GM19025 (cell line): ENCODE data around the gene DAPK2.
"Not testable (repeated sequence)": the region's sequence is repeated elsewhere in the genome, so short reads cannot be mapped to it uniquely, and the experiment has no call there.

Source experiments
- ATAC-seq: cut with Tn5 transposase; IDR thresholded peaks from one replicate; pipeline ENCODE4 v1.9.1; 2021; ENCODE audit warnings: mild to moderate bottlenecking, low read depth, moderate library complexity; ENCODE audit not compliant: unreplicated experiment

Gene DAPK2

DNA sequence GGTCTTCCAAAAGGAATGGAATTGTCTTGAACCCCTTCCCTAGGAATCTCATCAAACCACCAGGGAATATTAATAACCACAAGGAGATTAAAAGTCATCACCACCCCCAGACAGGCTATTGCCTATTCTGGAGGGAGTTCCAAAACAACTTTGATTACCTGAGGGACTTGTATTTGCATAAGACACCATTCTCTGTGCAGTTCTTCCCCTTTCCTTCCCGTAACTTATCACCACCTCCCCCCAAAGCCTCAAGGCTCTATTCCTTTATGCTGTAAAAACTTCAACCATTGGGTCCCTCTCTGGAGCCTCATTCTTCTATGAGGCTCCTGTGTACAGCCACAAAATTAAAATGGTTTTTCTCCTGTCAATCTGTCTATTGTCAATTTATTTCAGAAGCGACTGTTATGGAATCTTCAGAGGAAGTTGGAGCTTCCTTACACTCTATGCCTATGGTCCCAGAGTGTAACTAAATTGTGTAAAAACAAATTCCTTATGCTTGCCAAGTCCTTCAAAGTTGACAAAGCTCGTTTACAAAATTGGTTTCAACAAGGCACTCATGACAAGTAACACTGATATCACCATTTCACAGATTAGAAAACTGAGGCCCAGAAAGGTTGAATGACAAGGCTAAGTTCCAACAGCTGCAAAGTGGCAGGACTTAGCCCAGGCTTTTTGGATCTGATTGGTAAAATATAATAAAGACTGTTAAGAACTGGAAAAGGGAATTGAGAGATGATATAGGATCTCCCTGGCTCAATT, 144.2 kb downstream of the DAPK2 start:
- no peak for ATAC-seq

DNA sequence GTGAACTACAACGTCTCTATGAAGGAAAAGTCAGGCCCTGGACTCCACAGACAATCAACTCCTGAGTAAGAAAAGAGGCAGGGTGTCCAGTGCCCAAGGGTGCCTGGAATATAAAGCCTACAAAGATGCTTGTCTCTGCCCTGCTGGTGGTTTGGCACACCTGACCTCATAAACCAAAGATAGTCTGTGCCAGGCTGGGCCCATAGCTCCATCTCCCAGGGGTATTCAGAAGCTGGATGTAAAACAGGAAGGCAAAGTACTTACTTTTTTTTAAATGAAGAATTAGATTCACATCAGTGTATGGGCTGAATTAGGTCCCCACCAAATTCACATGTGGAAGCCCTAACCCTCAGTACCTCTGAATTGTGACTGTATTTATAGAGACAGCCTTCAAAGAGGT, 146.0 kb downstream of the DAPK2 start:
- ATAC-seq = no peak

DNA sequence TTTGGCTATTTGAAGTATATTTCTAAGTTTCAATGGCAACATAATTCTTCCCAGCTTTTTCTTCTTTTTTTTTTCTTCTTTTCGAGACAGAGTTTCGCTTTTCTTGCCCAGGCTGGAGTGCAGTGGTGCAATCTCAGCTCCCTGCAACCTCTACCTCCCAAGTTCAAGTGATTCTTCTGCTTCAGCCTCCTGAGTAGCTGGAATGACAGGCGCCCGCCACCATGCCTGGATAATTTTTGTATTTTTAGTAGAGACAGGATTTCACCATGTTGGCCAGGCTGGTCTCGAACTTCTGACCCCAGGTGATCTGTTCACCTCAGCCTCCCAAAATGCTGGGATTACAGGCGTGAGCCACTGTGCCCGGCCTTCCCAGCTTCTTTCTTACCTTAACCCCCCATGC, 146.7 kb downstream of the DAPK2 start:
- ATAC-seq = not testable (repeated sequence)

DNA sequence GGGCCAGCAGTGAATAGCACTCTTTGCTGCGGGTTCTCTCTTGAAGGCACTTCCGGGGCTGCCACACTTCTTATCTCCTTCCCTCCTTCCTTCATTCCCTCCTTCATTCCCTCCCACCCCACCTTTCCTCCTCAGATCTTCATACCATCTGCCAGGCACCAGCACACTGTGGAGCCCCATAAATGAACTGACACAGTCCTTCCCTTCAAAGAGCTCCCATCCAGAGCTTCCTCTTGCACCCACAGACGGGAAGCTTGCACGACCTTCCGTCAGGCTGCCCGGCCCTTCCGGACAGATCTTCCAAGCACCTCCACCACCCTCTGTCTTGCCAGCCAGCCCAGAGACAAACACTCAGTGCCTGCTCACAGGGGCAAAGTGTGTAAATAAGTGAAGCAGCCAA, 147.1 kb downstream of the DAPK2 start:
- no peak for ATAC-seq

DNA sequence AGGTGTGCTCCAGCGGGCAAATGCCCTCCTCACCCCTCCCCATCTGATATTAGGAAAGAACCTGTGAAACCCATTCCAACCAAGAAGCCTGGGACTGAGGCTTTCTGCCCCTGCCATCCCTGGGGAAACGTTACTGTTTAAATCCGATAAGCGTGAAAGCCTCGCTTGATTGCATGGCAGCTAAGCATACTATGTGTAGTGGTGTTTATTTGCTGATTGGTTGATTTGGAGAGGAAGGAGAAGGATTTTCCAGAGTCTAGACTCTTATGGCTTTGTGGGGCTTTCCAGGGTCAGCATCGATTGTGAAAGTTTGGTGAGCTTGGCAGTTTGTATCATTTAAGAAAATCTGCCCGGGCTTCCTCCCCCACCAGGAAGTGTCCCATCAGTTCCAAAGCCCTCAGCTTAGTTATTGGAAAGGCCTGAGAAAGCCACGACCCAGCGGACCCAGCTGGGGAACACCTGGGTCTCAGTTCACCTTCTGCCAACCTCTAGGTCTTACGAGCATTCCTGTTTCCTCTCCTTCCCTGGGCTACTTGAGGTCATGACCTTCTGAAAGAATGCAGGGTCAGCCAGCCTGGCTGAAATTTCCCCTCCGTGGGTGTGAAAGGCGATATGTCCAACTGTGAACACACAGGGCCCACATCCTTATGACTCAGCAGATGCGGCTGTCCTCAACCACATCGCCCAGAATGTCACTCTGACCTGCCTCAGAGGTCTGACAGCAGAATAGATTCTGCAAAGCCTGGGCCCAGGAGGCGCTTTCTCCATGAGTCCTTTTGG, 149.8 kb downstream of the DAPK2 start:
- peak; percentile 80 for ATAC-seq

DNA sequence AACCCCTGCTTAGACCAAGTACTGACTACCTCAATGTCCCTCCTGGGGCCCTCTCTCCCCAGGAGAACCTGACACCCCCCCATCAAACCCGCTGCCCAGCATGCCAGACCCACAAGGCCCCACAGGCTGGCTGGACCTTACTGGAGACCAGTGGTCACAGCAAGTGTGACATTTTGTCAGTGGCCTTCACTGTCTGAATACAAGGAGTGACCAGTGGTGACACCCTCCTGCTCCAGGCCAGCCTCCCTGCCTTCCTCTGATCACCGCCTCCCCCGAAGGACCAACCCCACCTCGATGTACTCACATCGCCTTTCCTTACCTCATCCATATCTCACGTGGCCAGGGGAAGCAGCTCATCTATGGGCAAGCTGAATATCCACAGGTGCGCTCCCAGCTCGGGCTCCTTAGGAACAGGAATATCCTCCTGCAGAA, 150.5 kb downstream of the DAPK2 start:
- ATAC-seq = no peak

DNA sequence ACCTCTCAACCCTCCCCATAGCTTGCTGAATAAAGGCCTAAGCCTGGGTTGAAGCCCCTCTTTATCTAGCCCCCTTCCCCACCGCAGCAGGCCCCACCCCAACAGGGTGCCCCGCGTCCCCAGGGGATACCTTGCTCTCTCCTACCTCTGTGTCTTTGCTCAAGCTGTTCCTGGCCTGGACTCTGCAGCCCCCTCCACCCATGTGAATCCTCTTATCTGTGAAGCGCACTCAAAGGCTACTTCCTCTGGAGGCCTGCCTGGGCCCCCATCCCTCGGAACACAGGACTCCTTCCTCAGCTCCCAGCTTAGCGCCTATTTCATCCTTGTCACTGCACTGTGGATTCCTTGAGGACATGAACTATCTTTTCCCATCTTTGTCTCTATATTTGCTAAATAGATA, 151.1 kb downstream of the DAPK2 start:
- no peak for ATAC-seq

DNA sequence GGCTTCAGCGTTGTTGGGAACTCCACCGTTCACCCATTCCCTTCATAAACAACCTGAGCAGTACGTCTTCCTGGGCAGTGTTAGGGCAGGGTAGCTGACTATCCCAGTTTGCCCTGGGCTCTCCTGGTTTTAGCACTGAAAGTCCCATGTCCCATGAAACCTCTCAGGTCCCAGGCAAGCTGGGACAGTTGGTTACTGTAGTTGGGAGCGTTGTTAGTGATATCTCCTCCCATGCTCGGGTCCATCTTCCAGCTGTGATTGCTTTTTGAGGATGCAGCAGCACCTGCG, 151.7 kb downstream of the DAPK2 start:
- no peak for ATAC-seq

DNA sequence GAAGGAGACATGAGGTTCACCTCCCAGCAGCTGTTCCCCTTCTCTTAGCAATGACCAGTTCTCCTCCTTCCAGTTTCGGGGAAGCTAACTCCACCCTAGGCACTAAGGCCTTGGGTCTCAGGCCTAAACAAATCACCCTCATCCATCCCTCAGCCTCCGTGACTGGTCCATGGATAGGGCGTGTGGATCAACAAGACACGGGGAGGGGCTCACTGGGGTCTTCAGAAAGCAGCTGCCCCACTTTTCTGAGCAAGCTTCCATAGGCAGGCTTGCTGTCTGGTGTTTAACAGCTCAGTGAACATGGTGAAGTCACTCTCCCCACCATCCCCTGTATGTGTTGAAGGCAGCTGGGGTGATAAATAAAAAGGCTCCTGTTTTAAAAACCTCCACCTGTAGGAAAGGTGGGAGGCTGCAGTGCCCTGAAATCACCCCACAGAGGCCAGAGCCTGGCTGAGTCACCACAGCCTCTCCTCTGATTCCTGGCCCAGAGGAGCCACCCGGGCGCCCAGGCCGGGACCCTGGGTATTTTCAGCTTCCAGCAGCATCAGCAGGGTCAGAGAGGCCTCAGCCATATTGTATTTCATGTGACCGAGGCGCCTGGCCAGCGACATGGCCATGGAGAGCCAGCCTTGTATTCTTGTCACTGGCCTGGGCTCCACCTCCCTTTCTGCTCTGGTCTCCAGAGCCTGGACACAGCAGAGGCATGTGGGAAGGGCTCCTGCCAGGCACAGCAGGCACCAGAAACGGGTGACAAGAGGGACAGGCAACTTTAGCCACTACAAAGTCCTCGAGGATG, 152.2 kb downstream of the DAPK2 start:
- ATAC-seq = no peak

DNA sequence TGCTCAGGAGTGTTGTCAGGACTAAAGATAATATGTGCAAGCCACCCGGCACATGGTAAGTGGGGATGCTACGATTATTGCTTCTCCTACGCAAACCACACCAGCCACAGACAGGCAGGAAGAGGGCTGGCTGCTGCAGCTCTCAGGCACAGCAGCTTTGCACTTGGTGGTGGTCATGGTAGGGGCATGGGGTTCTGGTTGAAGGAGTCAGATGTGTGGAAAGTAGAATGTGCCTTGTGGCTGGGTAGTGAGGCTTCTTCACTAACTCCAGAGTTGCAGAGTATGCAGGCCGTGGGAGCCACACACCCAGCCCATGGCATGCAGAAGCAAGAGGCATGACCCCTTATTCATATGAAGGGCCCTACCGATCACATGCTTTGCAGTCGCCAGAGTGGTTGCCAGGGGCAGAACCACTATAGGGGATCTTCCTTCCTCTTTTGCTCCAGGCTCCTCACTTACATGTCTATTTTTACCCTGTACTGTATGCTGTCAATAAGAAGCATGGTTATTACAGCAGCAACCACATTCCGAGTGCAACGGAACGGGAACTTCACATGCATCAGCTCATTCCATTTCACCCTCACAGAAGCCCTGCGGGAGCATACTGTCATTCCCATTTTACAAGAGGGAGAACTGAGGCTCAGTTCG, 153.4 kb downstream of the DAPK2 start:
- ATAC-seq = no peak

DNA sequence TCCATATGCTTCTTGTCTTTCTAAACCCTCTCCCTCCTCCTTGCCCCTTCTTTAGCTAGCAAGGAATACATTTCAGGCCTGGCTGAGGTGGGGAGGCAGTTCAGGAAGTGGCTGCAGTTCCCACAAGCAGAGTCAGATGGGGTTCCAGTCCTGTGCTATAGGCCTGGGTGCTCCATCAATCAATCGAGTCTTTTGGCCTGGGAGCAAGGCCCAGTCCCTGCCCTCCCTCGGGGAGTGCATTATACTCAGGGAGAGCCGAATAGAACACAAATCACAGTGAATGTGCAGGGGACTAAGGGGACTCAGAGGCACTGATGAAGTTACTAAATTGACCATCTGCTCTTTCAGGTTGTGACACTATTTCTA, 154.5 kb downstream of the DAPK2 start:
- ATAC-seq = no peak

DNA sequence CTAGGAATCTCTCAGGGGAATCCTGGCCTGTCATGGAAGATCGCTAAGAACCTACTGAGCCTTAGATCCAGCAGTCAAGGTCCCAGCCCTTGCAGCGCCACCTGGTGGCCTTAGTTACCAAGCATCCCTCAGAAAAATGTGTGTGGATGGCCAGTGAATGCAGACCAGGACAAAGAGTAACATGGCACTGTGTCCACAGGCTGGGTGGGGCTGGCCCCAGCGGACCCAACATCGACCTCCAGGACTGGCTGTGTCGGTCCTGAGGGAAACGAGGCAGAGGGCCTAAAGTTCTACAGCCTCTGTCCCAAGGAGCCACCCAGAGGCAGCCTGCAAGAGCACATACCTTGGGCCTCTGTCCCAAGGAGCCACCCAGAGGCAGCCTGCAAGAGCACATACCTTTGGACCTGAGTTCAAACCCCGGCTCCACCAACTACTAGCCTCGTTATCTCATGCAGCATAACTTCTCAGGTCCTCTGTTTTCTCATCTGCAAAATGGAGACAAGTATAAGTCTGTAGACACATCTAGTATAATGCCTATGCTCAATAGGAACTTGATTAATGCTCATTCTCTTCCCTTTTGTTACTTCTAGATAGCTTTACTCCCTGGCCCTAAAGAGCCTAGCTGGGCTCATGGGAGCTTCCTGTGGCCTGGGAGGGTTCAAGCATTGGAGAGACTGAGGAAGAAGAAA, 155.1 kb downstream of the DAPK2 start:
- no peak for ATAC-seq

DNA sequence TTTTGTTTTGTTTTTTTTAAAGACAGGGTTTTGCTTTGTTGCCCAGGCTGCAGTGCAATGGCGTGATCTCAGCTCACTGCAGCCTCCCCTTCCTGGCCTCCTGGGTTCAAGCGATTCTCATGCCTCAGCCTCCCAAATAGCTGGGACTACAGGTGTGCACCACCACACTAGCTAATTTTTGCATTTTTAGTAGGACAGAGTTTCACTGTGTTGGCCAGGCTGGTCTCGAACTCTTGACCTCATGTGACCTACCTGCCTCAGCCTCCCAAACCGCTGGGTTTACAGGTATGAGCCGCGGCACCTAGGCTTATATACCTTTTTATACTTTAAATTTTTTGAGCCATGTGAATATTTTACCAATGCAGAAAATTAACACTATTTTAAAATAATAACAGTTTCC, 155.7 kb downstream of the DAPK2 start:
- no peak for ATAC-seq

DNA sequence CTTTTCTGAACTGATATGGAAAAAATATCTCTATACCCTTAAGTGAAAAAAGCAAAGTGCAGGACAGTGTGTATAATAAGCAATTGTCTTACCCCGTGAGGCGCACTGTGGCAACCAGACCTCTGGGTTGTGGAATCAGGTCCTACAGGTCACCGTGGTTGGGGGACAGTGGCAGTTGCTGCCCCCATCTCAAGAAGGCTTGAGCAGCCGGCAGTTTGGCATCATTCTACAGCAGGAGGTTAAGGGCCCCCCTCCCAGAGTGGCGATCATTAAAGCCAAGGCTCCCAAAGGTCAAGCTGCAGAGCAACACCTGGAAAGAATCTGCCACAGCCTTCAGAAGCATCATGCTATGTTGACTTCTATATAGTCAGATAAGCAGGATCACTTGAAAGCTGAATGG, 156.5 kb downstream of the DAPK2 start:
- ATAC-seq = no peak

DNA sequence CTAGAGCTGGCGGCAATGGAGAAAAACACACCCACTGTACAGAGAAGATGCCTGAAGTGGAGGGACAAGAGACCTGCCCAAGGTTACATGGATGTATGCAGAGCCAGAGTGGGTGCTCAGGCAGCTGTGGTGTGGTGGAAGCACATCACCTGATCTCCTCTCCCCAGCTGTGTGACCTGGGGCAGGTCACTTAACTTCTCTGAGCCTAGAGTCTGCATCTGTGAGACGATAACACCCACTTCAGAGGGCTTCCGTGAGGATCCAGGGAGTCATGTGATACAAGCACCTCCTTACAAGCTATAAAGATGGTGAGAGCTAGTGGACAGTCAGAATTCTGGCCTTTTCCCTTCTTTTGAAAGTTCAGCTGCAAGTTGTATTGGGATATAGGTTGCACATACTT, 157.5 kb downstream of the DAPK2 start:
- ATAC-seq = no peak

DNA sequence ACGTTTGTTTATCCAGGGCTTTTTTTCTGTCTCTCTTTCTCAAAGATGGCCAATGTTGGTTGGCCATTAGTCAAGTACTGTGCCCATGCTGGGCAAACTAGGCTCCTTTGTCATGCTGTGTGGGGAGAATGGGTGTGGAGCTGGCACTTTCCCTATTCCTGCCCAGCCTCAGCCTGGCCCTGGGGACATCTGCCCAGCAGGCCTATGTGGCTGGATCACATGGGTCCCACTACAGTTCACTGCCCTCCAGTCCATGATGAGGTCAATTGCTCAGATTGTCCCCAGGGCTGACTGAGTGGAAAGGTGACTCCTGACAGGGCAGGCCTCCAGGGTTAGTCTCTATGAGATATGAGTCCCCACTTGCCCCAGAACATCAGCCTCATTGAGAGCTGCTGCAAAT, 158.1 kb downstream of the DAPK2 start:
- no peak for ATAC-seq

DNA sequence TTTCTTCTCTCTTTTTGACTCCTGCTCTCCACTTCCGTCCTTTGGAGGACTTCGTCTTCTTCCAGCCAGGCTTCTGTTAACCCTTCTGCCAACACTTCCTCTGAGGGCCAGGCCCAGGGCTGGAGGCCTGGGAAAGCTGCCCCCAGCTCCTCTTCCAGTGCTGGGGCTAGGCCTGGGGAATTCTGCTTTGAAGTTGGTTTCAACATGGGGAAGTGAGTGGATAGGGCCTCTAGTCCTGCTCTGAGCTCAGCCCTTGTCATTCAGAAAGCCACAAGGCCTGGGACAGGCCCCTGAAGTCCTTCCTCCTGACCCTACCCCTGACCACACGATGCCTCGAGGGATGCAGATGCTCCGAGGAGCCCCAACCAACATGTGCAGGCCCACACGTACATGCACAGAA, 158.7 kb downstream of the DAPK2 start:
- ATAC-seq = no peak

DNA sequence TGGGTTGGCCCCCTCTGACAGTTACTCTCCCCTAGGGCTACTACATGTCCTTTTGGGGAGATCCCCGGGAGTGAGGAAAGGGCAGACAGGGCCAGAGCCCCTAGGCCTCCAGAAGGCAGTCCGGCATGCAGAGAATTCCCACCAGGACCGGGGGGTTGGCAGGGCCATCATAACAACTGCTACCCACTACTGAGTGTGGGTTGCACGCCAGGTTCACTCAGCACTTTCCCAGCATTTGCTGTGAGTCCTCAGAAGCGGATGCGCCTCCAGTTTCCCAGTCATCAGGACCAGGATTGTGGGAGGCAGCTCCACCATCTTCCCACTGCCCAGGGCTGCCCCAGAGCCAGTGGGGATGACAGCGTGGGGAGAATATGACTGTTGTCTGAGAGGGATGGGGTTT, 161.3 kb downstream of the DAPK2 start:
- no peak for ATAC-seq

DNA sequence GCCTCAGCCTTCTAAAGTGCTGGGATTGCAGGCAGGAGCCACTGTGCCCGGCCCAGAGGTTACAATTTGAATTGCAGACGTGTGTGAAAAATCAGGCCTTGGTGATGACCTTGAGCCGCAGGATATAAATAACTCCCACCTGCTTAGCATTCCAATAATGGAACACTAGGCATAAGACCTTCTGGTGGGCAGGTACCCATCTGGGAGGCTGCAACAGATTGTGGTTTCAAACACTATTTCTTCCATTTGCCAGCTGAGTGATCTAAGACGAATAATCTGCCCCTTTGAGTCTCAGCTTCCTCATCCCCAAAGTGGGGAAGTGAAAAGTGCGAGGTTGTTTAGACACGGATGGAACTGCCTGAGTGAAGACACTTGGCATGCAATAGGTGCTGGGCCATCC, 164.9 kb downstream of the DAPK2 start:
- no peak for ATAC-seq

DNA sequence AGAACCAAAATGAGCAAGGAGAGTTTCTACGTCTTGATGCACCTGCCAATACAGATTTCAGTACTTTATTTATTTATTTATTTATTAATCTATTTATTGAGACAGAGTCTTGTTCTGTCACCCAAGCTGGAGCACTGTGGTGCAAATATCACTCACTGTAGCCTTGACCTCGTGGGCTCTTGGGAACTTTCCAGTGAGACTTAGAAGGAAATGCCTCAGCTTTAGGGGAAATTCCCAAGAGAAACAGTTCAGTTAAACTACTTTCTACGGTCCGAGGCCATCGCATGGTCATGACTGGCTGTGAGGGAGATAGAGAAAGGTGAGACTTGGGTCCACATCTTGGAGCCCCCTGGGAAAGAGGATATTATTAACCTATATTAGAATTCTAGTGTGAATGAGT, 165.5 kb downstream of the DAPK2 start:
- no peak for ATAC-seq

DNA sequence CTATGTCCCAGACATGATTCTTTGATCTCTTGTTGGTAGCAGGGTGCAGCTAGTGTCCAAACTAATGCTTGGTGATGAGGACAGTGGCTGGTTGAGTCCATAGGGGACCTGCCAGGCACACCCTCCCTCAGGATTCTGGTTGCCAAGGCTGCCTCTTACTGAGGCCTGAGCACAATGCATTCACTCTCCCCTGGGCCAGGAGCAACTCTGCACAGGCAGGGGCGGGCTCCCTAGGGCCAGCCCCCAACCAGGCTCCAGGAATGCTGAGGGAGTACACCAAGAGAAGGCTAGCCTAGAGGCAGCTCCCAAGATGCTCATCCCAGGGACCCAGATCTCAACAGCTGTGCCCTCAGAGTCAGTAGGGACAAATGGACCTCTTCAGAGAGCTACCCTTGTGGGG, 166.3 kb downstream of the DAPK2 start:
- no peak for ATAC-seq
